Posterior cingulate gyrus (tissue), 11 donors: ENCODE measurements around the gene VIM.
"Not testable (repeated sequence)": the region's sequence is repeated elsewhere in the genome, so short reads cannot be mapped to it uniquely, and the experiment has no call there.

Experiments
- DNase-seq, 10 donors: peaks; one replicate each; pipeline versions ENCODE4 v3.0.0 to v3.0.0-alpha.2; 2020 to 2021; ENCODE audit warnings: mixed read lengths in 3 of 10
- intact Hi-C: fragments of 100-400 bp; cut with DNase I; formaldehyde crosslinking; loops from one replicate; pipeline ENCODE4 v1.15.1; 2023

Gene VIM

GRCh38 chr10:17250736-17251135, 22.7 kb downstream of the VIM start:
- no peak for DNase-seq
- intact Hi-C loops = no loop called here

GRCh38 chr10:17254543-17255050, 26.6 kb downstream of the VIM start:
- intact Hi-C loops, DNase-seq: not testable (repeated sequence)

DNA sequence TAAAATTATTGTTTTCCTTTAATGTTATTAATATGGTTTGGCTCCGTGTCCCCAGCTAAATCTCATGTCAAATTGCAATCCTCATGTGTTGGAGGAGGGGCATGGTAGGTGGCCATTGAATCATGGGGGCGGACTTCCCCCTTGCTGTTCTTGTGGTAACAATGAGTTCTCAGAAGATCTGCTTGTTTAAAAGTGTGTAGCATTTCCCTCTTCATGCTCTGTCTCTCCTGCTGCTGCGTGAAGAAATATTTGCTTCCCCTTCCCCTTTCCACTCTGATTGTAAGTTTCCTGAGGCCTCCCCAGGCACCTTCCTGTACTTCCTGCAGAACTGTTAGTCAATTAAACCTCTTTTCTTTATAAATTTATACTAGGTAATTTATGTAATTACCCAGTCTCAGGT, 27.5 kb downstream of the VIM start:
- DNase-seq = no peak
- intact Hi-C loops = no loop called here

GRCh38 chr10:17256051-17256450, 28.0 kb downstream of the VIM start:
- no peak for DNase-seq
- intact Hi-C loops = no loop called here

DNA sequence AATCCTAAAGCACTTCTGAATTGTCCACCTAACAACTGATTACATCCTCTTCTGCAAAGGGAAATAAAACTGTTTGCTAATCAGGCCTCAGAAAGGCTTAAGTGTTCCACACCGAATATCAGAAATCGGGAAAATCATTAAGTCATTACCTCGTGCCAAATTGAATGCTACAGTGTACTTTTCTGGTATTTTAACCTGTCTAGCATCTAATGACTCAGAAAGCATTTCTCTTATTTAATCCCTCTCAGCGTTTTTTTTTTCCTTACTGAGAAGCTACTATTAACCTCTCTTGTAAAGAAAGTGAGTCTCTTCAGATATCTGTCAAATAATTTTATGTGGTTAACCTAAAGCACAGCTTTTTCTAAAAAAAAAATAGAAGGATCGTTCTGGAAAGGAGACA, 28.6 kb downstream of the VIM start:
- no peak for DNase-seq
- intact Hi-C loops = loop anchor here (1.0 kb wide), 2 partner anchors 413 to 428 kb away; no protein-coding TSS in a partner anchor

GRCh38 chr10:17257466-17258321, 29.7 kb downstream of the VIM start:
- intact Hi-C loops = loop anchor here (1.0 kb wide), 2 partner anchors 414 to 429 kb away; no protein-coding TSS in a partner anchor
- peak in 4 of 10 donors; percentile 32 to 76 (median 38) for DNase-seq

DNA sequence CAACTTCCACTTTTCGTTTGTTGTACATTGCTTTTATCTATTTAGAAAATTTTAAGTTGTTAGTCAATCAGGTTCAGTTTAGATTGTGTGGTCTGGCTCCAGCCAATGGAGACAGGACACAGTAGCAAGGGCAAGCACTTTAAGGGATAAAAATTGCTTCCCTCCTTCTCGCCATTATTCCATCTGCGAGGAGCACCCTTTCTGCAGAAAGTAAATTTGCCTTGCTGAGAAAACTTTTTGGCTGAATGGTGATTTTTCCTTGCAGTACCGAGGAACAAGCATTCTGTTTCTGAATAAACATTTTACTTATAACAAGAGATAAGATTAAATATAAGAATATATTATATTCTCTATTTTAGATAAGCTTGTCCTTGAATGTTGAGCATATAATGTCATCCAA, 34.5 kb downstream of the VIM start:
- intact Hi-C loops = no loop called here
- no peak for DNase-seq

- DNase-seq = no peak
- intact Hi-C loops = no loop called here
Observed at GRCh38 chr10:17263580-17263979, 35.5 kb downstream of the VIM start.

DNA sequence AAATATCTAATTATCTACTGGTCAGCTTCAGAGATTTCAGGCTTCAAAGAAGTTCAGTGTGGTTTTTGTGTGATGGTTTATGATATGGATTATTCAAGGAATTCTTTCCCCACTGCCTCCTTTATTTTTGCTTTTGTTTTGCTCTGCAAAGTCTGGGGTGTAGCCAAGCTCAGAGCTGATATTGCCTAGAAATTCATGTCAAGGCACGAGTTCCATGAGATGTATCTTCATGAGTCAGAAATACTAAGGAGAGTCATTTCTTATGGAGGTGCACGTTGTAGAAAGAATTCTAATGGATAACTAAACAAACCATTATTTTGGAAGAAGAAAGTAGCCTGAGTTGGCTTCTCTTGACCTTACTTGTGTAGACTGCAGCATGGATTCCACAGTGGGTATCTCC, 37.4 kb downstream of the VIM start:
- intact Hi-C loops = no loop called here
- no peak for DNase-seq

DNA sequence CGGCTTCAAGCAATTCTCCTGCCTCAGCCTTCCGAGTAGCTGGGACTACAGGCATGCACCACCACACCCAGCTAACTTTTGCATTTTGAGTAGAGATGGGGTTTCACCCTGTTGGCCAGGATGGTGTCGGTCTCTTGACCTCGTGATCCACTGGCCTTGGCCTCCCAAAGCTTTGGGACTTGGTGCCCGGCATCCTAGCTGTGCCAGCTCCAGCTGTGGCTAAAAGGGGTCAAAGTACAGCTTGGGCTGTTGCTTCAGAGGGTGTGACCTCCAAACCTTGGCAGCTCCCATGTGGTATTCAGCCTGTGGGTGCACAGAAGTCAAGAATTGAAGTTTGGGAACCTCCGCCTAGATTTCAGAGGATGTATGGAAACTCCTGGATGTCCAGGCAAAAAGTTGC, 38.5 kb downstream of the VIM start:
- DNase-seq, intact Hi-C loops: not testable (repeated sequence)

- peak in 1 of 10 donors; percentile 59 for DNase-seq
- intact Hi-C loops = no loop called here
Observed at GRCh38 chr10:17272648-17273047, 44.6 kb downstream of the VIM start.

GRCh38 chr10:17273403-17273802, 45.4 kb downstream of the VIM start:
- intact Hi-C loops = no loop called here
- no peak for DNase-seq

DNA sequence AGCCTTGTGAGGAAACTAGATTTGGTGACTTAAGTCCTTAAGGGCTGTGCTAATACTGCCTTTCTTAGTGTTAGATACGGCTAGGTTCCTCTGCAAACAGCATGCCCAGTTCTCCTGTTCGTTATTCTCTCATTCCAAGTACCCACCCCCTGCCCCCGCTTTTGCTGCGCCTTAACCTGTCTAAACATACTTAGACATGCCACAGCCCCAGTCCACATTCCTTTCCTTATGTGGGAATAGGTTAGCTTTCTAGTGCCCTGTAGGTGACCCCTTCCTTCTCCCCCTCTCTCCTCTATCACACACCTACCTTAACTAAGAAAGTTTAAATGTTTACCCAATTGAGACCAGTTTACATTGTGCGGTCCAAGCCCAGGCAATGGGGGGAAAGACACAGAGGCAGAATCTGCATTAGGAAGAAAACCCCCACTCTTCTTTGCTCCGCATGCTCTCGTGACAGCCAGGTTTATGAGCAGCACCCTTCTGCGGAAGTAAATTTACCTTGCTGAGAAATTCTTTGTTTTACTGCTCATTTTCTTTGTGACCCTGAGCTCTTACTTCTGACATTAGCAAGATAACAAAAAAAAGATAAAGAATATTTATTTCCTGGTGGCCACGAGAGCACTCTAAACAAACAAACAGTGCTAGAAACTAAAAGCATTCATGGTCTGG, 48.8 kb downstream of the VIM start:
- intact Hi-C loops = no loop called here
- DNase-seq = no peak

DNA sequence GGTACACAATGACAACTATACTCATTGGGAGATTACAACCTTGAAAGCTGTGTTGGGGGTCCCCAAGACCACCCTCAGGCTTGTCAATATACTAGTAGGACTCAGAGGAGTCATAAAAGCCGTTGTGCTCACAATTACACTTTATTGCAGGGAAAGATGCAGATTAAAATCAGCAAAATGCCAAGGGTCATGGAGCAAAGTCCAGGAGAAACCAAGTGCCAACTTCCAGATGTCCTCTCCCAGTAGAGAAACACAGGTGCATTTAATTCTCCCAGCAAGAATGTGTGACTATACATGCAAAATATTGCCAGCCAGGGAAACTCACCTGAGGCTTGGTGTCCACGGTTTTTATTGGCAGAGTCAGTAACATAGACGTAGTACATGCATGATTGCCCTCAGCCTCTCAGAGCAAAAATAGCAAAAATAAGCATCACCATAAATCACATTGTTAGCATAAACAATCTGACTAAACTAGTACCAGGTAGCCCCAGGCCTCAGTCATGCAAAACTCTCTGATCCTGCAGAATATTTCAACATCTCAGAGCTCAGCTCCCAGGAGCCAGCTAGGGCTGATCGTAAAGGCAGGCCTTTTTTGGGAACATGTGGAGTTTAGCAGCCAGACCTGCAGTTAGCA, 50.7 kb downstream of the VIM start:
- intact Hi-C loops = no loop called here
- no peak for DNase-seq

- DNase-seq = no peak
- intact Hi-C loops = no loop called here
Observed at GRCh38 chr10:17282311-17282710, 54.3 kb downstream of the VIM start.

GRCh38 chr10:17286562-17287550, 58.8 kb downstream of the VIM start:
- intact Hi-C loops = no loop called here
- no peak for DNase-seq
